HG03280 (cell line): Measurements from ENCODE around the gene NPPA.
"Not testable (repeated sequence)": the region's sequence is repeated elsewhere in the genome, so short reads cannot be mapped to it uniquely, and the experiment has no call there.

Experiments used
- ATAC-seq: cut with Tn5 transposase; IDR thresholded peaks from one replicate; pipeline ENCODE4 v1.9.1; 2021; ENCODE audit warnings: mild to moderate bottlenecking, moderate library complexity; ENCODE audit not compliant: unreplicated experiment

The NPPA gene

DNA sequence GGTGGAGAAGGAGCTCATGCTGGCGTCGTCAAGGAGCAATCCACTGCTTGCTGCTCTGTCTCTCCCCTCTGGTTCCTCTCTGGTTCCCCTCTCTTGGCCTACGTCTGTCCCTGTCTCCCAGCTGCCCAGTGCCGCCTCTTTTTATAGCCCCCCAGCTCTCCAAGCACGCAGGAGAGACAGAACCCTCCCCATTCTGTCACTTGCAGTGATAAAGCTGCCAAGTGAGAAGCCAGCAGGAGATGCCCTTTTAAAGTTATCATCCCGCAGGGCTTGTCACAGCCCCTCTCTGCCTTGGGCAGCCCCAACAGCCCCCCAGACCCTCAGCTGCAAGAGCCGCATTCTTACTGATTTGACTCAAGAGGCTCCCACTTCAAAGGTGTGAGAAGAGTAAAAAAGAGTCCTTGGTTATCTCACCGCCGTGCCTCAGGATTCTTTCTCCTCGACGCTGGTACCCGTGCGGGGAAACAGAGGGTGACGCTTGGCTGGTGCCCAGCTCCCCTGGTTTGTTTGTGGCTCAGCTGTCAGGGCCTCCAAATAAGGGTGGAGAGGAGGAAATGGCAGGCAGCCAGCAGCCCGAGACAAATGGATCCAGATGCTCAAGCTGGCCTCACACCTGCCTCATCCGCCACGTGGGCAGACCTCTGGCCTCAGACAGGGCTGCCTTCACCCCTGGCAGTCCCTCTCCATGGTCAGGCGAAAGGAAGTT lies at the start of gene NPPA:
Gene NPPA, minus strand, starts transcription at position 117 of the 706 bp plus-strand sequence. Its CDS starts 99 bp downstream, at position 18.
- ATAC-seq: no peak

DNA sequence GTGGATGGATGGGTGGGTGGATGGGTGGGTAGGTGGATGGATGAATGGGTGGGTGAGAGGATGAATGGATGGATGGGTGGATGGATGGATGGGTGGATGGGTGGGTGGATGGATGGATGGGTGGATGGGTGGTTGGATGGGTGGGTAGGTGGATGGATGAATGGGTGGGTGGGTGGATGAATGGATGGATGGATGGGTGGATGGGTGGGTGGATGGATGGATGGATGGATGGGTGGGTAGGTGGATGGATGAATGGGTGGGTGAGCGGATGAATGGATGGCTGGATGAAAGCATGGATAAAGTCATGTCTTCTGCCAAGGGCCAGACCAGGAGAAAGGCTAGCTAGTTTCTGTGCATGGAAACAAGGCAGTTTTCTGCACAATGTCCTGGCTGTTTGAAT lies 46.9 kb upstream of the NPPA start:
- not testable (repeated sequence) for ATAC-seq

DNA sequence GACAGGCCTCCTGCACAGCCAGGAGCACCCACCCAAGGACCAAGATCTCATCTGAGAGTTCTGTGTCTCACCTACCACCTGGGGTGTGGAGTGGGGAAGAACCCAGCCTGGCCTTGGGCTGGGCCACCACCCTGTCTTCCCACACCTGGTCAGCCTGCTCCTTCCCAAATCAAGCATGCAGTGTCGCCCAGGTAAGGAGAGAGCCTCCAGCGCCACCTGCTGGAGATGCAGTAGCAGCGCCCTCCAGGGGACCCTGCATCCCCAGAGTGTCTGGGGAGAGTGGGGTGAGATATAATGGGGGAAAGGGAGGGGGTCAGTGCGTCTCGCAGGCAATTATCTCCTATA lies 46.3 kb upstream of the NPPA start:
- ATAC-seq: peak; percentile 62

DNA sequence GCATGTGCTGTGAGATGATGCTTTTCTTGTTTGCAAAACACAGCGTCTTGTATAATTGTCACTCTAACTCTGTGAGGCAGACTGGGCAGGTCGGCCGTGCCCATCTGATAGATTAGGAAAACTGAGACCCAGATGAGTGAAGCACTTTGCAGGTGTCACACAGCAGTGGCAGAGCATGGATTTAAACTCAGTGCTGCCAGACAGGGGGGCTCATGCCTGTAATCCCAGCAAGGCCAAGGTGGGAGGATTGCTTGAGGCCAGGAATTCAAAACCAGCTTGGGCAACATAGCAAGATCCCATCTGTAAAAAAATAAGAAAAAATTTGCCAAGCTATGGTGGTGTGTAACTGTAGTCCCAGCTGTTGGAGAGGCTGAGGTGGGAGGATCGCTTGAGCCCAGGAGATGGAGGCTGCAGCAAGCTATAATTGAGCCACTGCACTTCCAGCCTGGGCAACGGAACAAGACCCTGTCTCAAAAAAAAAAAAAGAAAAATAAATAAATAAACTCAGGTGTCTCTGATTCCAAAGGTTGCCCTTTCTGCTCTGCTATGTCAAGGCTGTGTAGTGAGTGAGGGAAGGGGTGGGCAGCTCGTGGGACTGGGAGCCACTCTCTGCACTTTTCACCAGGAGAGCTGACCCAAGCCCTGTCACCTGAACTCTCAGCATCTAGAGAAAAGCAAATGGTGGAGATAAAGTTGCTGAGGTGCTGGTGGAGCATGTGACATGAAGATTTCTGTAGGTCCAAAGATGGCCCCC lies 44.0 kb upstream of the NPPA start:
- no peak for ATAC-seq

DNA sequence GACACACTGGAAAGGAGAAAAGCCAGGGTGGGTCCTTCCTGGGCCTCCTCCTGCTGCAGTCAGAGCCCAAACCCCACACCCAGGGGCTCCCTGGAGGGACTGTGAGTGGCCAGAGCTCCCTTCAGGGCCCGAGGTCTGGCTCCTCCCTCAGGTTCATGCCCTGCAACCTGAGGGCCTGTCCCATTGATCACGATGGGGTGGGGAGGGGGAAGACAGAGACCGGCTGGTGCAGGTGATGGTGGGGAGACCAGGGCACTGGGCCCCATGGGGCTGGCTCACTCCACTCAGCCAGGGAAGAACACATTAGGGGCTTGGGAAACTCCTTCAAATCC lies 41.3 kb upstream of the NPPA start:
- no peak for ATAC-seq

DNA sequence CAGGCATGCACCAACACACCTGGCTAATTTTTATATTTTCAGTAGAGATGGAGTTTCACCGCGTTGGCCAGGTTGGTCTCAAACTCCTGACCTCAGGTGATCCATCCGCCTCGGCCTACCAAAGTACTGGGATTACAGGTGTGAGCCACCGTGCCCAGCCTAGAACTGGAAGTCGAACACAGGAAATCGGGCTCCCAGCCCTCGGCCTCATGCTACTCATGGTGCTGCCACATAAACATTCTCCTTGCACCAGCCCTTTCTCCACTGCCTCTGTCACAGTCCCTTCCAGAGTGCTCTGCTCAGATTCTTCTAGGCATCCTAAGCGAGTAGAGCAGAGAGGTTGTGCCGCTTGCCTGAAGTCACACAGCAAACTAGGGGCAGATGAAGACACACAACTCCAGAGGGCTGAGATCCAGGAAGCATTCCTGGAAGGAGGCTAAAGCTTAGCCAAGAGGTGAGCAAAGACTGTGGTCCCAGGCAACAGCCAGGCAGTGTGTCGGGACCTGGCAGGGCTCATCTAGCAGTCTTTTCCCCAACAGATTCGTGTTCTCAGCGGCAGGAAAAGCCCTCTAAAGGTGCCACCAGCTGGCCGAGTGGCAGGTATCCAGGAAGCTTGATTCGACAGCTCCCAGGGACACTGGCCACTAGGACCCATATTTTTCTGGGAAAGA lies 40.8 kb upstream of the NPPA start:
- ATAC-seq: no peak

DNA sequence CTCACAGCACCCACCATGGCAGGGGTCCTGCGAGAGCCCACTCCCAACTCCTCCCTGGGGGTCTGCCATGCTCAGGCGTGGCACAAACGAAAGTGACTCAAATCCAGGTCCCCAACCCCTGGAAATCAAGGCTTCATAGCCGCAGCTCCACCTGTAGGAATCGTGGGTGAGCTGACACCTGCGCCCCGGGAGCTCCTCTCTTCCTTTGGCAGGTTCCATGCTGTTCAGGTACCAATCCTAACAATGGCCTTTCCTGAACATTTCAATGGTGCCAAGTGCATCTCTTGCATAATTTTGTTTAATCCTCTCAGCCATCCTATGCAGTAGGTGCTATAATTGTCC lies 40.1 kb upstream of the NPPA start:
- ATAC-seq: no peak

DNA sequence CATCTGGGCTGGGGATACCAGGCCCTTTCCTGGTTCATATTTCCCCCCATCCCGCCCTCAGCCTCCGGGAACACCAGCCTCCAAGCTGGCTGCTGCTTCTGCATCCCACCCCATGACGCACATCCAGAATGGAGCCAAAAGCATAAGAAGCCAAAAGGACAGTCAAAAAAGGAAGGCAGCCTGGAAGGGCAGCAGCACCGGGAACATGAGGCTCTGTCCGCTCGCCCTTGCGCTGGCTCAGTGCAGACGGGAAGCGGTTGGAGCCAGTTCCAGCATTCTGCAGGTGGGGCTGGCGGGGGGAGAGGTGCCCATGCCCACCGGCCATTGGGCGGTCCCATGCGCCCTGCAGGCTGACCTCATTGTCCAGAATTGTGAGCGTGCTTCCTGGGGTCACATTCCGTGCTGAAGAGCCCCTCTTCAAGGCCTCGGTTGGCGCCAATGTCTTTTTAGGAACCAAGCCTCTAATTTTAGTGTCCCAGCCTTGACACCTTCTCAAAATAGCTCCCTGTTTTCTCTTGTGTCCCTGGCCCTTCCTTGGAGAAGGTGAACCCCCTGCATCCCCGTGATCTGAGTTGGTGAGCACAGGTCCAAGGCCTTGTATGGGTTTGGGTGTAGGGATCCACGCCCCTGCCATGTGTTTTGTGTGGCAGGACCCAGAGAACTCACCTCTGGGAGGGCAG lies 39.5 kb upstream of the NPPA start:
- no peak for ATAC-seq

DNA sequence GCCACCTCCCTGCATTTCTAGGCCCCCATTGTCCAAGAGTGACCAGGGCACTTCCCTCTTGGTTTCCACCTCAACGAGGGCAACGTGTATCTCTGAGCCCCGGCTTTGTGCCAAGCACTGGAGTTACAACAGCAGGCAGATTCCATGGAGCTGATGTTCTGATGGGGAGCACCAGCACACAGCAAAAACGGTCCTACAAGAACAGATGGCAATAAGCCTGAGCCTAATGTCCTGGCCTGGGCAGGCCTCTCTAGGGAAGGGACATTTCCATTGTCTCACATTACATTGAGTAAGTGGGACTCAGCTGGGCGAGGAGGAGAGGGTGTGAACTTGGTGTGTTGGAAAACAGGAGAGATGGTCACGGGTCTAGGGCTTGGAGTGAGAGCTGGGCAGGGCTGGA lies 38.3 kb upstream of the NPPA start:
- ATAC-seq: no peak

DNA sequence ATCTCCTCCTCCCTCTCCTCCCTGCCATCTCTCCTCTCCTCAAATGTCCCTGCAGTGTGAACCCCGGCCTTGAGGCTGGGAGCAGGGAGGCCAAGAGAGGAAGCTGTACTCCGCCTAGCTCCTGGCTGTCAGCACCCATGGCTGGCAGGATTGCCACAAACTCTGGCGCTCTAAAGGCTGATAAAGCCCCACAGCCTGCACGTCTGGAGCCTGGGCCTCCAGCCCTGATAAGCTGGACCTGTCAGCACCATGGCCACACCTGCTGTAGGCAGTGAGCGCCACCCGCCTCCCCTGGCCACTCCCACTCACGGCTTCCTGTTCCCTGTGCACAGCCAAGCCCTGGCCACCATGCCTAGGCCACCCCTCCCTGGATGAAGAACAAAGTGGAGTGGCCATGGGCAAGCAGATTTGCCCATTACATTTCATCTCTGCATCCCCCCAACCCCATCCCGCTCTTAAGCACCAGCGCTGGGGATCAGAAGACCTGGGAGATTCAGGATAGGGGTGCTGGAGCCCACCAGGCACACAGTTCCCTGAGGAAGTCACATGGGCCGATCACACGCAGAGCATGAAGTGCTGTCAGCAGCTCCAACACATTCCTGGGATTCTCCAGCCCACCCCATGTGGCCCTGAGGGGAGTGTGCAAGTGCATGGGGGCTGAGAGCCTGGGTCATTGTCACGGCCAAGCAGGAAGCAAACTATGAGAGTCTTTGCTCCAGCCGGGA lies 35.4 kb upstream of the NPPA start:
- ATAC-seq: no peak

DNA sequence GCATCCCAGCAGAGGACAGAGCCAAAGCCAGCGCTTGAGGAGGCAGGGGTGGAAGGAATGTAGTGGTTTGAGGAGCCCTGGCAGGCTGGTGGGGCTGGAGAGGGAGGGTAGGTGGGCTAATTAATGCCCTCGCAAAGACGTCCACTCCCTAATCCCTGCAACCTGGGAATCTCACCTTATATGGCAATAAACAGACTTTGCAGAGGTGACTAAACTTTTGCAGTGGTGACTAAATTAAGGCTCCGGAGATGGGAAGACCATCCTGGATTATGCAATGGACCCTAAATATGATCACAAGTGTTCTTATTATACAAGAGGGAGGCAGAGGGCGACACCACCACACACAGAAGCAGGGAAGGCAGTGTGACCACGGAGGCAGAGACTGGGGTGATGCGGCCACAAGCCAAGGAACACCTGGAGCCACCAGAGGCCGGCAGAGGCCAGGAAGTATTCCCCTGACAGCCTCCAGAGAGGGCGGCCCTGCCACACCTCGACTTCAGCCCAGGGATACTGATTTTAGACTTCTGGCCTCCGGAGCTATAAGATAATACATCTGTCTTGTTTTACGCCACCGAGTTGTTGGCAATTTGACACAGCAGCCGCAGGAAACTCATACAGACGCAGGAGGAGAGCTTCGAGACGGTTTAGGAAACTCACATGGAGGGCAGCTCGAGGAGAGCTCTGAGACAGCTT lies 34.3 kb upstream of the NPPA start:
- ATAC-seq: no peak

DNA sequence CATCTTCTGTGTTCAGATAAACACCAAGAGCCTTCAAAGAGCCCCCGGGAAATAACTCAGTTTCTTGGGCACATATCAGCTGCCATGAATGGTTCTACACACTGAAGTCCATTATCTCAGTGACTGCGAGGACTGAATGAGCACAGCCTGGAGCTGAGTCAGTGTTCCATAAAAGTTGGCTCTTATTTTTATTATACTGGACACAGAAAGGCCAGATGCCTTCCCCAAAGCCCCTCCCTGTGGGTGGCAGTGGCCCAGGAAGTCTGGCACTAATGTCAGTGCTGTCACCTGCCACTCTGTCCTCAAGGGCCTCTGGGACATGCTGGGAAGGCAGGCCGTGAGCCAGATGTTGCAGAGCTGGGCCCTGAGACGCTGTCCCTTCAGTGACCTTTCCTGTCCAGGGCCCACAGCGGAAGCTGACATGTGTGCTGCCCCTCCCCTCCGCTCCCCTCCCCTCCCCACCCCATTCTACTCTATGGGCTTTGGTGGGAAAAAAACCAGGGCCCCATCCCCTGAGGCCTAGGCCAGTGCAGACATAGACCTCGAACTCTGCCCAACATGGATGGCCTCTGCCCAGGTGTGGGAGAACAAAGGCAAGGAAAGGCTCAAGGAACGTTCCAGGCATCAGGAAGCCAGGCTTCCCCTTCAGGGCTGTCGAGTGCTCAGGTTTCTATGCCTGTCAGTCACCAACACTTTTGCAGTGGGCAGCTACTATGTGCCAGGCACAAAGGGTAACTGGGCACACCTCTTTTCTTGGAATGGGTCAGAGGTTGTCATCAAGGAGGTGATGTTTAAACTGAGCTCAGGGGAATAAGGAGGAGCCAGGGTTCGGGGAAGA lies 33.5 kb upstream of the NPPA start:
- no peak for ATAC-seq

DNA sequence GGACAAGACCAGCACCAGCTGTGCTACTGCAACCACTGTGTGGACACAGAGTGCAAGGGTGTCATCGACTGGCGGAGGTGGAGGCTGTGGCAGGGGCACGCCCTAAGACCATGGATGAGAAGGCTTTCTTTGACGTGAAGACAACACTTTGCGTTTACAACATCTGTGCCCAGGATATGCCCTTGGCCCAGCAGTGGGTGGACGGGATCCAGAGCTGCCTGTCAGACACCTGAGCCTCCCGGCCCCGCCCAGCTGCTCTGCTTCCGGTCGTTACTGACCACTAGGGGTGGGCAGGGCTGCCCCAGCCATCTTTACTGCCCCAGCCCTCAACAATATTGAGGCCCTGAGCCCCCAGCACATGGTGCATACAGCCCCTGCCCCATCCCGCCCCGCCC lies 32.6 kb upstream of the NPPA start:
- ATAC-seq: no peak

DNA sequence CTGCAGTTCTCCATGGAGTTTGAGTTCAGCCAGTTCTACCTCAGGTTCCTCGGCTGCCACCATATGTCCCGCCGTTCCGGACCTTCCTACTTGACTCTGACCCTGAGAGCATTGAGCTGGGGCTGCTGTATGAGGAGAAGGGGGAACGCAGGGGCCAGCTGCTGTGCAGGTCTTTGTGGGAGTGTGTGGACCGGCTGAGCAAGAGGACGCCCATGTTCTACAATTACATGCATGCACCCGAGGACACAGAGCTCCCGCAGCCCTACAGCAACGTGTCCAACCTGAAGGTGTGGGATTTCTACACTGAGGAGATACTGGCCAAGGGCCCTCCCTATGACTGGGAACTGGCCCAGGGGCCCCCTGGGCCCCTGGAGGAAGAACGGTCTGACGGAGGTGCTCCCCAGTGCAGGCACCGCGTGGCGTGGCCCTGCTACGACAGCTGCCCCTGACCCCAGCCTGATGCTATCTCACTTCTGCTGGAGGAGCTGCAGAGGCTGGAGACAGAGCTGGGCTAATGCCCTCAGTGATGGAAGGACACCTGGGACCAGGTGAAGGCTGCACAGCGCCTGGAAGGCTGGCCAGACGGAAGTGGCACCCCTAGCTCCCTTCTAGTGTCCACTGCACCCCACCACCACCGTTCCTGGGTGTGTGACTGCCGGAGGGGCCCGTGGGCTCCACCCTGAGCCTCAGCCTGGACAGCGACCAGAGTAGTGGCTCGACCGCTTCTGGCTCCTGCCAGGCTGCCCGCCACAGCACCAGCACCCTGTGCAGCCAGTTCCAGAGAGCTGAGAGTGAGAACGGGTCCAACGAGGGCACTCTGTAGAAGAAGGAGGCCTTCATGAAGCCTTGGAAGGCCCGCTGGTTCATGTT lies 32.0 kb upstream of the NPPA start:
- no peak for ATAC-seq

DNA sequence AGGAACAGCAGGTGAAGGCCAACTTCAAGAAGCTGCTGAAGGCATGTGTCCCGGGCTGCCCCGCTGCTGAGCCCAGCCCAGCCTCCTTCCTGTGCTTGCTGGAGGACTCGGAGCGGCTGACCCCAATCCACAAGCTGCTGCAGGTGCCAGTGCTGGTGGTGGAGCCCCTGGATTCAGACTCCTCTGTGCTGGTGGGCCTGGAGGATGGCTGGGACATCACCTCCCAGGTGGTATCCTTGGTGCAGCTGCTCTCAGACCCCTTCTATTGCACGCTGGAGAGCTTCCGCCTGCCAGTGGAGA lies 31.3 kb upstream of the NPPA start:
- ATAC-seq: no peak

DNA sequence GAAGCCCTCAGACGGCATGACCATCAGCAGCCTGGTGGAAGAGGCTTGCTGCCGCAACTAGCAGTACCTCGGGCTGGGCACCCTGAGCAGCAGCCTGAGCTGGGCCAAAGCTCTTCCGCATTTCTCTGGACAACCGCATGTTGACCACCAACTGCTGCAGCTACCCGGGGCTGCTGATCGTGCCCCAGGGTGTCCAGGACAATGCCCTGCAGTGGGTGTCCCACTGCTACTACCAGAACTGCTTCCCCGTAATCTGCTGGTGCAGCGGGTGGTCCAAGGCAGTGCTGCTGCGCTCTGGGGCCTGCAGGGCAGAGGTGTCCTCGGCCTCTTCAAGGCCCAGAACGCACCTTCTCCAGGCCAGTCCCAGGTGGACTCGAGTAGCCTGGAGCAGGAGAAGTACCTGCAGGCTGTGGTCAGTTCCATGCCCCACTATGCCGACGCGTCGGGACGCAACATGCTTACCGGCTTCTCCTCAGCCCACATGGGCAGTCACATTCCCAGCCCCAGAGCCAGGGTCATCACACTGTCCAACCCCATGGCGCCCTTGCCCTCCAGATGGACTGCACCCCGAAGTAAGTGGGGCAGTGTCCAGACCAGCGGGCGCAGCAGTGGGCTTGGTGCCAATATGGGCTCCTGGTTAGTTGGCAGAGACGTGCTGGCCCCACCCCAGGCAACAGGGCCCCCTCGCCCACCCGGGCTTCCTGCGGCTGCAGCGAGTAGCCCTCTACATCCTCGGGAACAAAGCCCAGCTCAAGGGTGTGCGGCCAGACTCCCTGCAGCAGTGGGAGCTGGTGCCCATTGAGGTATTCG lies 30.7 kb upstream of the NPPA start:
- no peak for ATAC-seq

DNA sequence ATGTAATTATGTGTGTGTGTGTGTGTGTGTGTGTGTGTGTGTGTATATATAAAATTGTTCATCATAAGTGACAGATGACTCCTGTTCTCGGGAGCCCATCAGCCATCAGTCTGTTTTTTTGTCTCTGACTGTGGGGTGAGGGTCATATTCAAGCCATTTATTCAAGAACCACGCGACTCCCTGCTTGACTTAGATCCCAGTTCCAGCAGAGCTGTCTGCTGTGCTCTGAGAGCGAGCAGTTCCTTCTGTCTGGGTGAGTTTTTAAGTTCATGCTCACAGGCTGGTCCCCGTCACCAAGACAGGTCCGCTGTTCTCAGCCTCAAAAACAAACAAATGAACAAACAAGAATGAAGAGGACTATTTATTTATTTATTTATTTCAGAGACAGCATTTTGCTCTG lies 29.5 kb upstream of the NPPA start:
- ATAC-seq: no peak

DNA sequence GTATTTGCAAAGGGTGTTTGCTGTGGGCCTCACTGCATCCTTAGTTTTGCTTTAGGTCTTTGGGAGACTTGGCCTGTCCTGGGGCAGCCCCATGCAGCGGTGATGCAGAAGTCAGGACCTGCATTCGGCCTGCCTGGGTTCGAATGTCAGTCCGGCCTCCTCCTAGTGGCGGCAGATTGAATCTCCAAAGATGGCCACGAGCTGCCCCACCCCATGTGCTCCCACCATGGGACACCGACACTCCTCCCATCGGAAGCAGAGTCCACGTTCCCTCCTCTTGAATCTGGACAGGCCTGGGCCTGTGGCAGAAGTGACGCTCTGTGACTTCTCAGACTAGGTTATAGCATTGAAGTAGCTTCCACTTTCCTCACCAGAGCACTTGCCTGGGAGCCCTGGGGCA lies 27.5 kb upstream of the NPPA start:
- no peak for ATAC-seq
